GM19099 (cell line): ENCODE results near the gene SYT14.

Experiments
- POLR2A ChIP-seq: IDR thresholded peaks from 3 replicates; pipeline ENCODE4 v1.6.1; 2011; ENCODE audit warnings: low read depth; ENCODE audit not compliant: insufficient read length; ENCODE audit errors: extremely low read depth

SYT14 gene

DNA sequence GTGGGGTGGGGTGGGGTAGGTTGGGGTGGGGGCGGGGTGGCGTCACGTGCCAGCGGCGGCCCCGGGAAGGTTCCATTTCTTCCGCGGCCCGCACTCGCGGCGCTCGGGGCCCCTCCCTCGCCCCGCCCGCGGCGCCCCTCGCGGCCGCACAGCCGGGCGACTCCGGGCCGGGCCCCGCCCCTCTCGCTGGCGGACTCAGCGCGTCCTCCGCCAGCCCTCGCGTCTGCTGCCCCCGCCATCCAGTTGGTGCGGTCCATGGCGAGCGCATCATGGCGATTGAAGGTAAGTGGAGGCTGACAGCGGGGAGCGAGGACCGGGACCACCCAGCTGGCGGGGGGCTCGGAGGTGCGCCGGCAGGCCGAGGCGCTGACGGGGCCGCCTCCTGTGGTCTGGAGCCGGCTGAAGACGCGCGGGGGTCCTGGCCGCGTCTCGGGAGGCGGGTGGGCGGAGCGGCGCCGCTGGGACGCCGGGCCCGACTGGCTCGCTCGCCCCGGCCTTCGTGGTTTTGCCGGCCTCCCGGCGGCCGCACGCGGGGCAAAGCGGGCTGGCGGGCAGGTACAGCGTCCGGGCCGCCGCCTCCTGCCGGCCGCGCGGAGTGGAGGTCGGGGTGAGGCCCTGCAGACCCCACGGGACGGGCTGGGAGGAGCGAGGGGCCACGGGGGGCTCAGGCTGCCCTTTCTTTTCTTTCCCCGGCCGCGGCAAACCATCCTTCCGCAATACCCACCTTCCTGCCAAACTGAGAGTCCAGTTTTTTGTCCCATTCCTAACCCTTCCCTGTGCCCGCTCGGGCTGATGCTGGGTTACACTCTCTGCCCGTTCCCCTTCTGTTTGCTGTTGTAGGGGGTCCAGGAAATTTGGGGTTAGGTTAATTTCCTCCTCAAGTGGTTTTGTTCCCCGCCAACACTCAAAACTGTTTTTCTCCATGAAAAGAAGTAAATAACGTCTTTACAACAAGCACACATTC, at the start of gene SYT14:
TSS of gene SYT14 (plus strand) at position 222 of the 964 bp plus-strand sequence. CDS start at position 270, 48 bp downstream.
- no peak for TF ChIP-seq POLR2A

DNA sequence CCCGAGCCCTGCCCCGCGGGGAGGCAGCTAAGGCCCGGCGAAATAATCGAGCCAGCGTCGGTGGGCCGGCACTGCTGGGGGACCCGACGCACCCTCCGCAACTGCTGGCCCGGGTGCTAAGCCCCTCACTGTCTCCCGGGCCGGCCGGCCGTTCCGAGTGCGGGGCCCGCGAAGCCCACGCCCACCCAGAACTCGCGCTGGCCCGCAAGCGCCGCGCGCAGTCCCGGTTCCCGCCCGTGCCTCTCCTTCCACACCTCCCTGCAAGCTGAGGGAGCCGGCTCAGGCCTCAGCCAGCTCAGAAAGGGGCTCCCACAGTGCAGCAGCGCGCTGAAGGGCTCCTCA, 49.0 kb upstream of the SYT14 start:
- no peak for TF ChIP-seq POLR2A

DNA sequence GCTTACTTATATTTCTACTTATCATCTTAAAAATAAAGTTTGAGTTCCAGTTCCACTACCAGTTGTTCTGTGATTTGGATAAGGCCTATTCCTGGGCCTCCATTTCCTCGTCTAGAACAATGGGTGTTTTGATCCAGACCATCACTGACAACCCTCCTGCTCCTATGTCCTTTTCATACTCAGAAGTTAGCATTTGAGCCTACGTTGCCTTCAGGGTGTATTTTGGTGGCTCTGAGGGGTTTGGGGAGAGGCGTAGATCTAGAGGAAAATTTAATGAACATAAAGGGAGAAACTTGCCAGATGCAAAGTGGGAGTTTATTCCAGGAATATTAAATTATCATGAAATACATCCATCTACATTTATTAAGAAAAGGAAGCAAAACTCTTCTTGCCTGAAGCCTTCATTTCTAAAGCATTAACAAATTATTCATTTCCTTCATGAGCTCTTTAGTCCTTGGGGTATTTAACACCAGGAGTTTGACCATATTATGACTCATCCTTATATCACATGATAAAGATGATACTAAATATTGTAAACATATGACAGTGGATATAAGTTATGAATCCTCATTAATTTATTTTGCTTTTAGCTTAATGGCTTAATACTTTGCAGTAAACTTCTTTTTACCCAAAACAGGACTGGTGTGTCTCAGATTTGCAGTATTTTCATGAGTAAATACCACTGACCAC, 47.2 kb upstream of the SYT14 start:
- TF ChIP-seq POLR2A = no peak

DNA sequence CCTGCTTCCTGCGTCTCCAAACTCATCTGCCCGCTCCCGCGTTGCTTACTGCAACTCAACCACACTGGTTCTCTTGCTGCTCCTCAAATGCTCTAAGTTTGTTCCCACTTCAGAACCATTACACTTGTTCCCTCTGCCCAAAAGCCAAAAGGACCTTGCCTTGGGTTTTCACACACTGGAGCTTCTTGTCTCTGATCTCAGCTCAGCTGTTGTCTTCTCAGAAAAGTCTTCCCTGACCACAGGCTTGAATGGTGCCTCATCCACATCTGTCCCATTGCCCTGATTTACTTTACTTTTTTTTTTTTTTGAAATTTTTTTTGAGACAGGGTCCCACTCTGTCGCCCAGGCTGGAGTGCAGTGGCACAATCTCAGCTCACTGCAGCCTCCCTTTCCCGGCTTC, 44.3 kb upstream of the SYT14 start:
- TF ChIP-seq POLR2A = no peak

DNA sequence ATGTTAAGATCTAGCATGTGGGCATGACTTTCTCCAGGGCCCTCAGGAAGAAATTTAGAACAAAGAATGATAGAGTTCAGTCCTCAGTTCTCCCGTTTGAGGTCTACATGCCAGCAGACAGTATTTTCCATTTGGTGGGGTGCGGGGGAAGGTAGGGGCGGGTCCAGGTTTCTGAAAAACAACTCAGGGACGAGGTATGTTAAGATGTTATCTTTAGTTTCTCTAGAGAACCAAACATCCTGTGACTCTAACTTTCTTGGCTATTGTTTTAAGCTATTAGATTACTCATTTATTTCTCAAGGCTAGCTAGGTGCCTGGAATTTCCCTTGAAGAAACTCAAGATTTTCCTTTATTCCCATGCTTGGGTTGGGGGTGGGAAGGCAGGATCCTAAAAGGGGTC, 42.3 kb upstream of the SYT14 start:
- no peak for TF ChIP-seq POLR2A

DNA sequence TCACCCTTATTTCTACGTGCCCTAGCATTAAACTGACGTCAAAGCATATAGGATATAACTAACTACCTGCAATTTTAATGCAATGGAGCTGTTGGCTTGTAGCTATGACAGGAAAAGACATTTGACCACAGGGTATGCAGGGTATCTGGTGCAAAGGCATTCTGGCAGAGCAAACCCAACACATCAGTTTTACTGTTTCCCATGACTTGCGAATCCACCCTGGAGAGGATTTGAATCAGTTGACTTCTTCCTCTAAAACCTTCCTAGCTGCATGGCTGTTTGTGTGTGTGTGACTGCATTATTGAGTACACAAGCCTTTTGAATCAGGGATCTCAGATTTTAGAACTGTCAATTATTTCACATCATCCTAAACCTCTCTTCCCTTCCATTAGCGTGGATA, 41.7 kb upstream of the SYT14 start:
- no peak for TF ChIP-seq POLR2A

DNA sequence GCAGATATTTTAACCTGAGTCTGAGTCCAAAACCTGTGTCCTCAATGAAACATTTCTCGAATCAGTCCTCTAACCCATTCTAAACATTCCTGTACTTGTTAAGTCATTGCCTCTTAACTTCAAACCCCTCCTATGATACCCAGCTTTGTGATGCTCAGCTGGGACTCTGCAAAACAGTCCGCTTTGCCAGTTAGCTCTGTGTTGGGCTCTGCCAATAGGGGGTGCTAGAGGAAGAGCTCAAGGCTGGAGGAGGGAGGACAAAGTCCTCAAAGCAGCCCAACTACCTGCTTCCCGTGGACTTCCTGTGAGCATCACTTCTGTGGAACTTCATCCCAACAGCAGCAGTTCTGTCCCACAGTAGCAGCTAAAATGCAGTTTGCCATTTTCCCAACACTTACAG, 38.1 kb upstream of the SYT14 start:
- no peak for TF ChIP-seq POLR2A

DNA sequence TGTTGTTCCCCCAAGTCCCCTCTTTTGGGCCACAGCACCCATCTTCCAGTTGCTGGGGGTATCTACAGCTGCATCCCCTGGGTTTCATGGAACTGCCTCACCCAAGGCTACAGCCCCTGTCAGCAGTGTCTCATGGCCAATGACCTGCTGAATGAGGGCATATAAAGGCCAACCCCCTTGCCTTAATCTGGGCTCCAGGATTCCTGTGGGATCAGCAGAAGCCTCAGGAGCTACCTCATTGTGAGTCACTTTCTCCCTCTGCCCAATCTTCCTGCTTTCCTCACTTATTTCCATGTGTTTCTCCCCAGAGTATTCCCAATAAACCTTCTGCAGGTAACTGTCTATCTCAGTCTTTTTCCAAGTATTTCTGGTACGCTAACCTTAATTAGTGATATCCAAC, 37.3 kb upstream of the SYT14 start:
- TF ChIP-seq POLR2A = no peak

DNA sequence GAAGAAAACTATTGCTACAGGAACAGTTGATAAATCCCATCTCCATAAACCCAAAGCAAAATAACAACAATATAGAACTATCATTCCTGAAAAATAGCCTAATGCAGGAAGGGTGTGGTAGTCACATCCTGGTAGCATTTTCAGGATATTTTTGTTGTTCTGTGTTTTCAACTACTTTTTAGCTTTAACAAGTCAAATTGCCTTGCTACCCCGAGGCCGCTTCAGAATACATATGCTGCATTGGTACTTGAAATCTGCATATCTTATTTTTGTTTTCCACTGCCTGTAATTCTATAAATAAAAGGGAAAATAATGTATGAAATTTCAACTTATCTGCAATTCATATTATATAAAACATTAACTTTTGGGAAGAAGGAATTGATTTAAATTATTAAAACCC, 36.8 kb upstream of the SYT14 start:
- TF ChIP-seq POLR2A = no peak

DNA sequence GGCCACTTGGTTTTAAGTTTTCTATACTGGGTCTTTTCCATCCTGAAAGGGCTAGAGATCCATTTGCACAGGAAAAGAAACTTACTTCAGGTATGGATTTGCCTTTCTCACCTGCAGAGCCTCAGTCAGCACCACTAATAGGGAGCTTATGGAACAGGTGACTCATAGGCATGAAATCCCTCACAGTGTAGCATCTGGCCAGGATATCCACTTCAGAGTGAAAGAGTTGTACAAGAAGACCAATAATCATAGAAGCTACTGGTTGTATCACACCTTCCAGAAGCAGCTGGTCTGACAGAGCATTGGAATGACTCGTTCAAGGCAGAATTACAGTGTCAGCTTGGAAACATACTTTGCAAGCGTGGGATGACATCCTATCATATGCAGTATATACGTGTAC, 26.3 kb upstream of the SYT14 start:
- no peak for TF ChIP-seq POLR2A

DNA sequence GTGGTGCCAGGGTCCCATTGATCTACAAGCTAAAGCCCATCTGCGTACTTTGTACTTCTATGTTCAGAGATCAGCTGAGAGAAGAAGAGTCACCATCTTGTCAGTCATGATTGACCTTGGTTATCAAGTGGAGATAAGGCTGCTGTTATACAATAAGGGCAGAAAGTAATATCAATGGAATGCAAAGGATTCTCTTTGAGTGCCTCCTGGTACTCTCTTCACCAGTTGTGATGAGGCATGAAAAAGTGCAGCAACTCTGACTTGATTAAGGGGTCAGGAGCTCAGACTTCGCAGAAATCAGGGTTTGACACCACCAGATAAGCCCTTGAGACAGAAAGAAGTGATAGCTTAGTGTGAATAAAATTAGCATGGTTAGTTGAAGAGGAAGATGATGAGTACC, 25.7 kb upstream of the SYT14 start:
- no peak for TF ChIP-seq POLR2A

DNA sequence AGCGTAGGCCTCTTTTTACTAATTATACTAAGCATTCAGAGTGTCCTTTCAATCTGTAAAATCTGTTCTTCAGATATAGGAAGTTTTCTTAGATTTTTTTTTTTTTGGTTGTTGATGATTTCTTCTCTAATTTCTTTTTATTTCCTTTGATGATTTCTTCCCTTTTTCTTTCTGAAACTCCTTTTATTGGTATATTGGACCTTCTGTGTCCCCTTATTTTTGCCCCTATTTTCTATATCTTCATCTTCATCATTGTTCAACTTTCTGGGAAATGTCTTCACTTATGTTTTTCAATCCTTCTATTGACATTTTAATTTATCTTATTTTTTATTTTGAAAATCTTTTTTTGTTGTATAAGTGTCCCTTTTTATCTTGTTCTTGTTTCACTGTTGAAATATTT, 17.2 kb upstream of the SYT14 start:
- TF ChIP-seq POLR2A = no peak

DNA sequence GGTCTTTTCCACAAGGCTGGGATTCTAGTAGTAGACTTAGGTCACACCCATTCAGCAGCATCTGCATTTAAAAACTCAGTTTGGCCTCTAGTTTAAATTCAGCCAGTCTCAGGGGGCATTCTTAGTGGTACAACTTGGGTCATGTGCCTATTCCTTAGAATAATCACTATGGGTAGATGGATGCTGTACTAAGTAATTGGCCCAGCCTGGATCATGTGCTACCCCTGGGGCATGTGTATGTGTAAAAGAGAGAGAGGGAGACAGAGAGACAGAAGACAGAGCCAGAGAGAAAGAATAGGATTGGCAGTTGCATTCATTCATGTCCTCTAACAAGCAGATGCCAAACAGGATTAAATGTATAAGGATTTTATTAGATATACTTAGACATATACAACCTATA, 13.6 kb upstream of the SYT14 start:
- TF ChIP-seq POLR2A = no peak

DNA sequence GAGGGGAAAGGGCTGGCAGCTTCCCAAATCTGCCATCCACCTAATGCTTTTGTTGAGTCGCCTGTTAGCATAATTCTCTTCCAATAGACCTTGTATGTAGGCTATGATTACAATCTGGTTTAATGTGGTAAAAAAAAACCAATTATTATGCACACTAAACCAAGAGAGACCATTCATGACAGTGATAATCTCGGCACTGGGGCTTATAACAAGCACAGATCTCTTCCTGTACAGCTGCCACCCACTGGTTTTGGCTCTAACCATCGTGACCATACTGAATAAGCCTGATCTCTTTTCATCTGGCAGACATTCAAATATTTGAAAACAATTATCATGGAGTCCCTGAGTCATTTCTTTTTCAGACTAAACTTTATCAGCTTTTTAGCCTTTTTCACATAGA, 12.0 kb upstream of the SYT14 start:
- no peak for TF ChIP-seq POLR2A

DNA sequence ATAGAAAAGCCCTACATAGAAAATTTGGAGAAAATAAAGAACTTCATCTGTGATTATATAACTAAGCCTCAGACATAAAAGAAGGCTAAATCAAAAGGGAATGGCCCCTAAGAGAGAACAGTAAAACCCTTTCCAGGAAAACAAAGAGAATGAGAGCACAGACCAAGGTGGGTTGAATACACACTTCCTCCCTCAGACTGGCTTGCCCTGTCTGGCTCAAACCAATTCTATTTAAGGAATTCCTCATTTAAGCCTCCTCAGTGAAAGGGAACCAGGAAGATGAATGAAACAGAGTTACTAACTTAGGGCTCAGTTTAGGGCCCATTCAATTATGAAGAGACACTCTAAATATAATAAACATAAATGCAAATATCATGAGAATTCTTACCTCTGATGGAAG, 10.6 kb upstream of the SYT14 start:
- no peak for TF ChIP-seq POLR2A

DNA sequence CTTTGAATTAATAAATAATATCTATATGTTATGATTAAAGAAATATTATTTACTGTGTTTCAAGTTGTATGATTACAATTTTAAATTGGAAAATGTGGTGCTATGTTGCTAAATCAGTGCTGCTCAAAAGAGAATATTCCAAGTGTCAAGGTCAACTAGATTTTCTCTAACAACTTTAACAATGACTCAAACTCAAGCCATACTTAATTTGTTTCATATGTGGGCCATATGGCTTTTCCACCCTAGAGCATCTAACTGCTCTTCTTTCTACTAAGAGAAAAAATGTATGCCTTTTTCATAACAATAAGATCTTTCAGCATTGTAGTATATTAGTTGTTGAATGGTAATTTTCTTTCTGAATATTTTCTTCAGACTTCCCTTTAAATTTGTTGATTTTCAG, 8.3 kb upstream of the SYT14 start:
- no peak for TF ChIP-seq POLR2A
